GM12878 (cell line): ENCODE data around the gene GIMAP8. TPM values are rescaled to one million over a fixed set of nuclear protein-coding genes. Genes with fewer than 3 reads are reported as not detected.

Experiments
- ATAC-seq: fragments of 200-7000 bp; cut with Tn5 transposase; 3 replicates; pipeline ENCODE4 v1.9.1; 2020; ENCODE audit warnings: mild to moderate bottlenecking, moderate library complexity
- BruUV-seq: library from RNA; stranded (reverse); fragments of 400-500 nt; replicated peaks from 2 replicates; lab custom pipeline; 2021; lab: Mats Ljungman, UMichigan
- CTCF ChIA-PET: fragments of 300-600 bp; sonication (Branson Sonifier 250); formaldehyde crosslinking; extraction: SDS; loops from one replicate; lab custom pipeline; 2021; ENCODE audit warnings: inconsistent platforms; lab: Yijun Ruan, JAX
- POLR2A ChIA-PET: fragments of 350-600 bp; formaldehyde crosslinking; extraction: SDS; loops from one replicate; lab custom pipeline; 2021; ENCODE audit warnings: inconsistent platforms; lab: Charles Lee
- RAD21 ChIA-PET: fragments of 300-600 bp; sonication (Branson Sonifier 250); formaldehyde crosslinking; loops from one replicate; lab custom pipeline; 2023; ENCODE audit warnings: antibody characterized with exemption; ENCODE audit not compliant: unreplicated experiment; lab: Charles Lee
- SMC1A ChIA-PET: fragments of 300-600 bp; sonication (Branson Sonifier 250); formaldehyde crosslinking; loops from one replicate; lab custom pipeline; 2023; ENCODE audit not compliant: unreplicated experiment, uncharacterized antibody; lab: Charles Lee
- DNase-seq: peaks from one replicate; pipeline ENCODE4 v3.0.0-alpha.2; 2011; ENCODE audit warnings: low read depth, low spot score
- FAIRE-seq: peaks from 3 replicates; lab custom pipeline; 2011; peaks lifted over from hg19 to GRCh38; lab: Jason Lieb, UNC
- H2AFZ ChIP-seq: 2 replicates; pipeline ENCODE4 v1.6.0; 2011; ENCODE audit warnings: low read depth, low read length, control low read depth; ENCODE audit not compliant: control insufficient read depth
- H3K27ac ChIP-seq: 2 replicates; pipeline ENCODE4 v1.5.1; 2011; ENCODE audit warnings: control low read depth; ENCODE audit not compliant: control insufficient read depth, insufficient read depth
- H3K27me3 ChIP-seq, 2 experiments: replicated peaks in 1 of 2; 2 replicates each; pipeline versions ENCODE4 v1.6.0 to v1.6.1; 2011; ENCODE audit warnings: low read length in 1 of 2; ENCODE audit not compliant: control insufficient read depth in 2 of 2, insufficient read depth in 2 of 2
- H3K36me3 ChIP-seq, 2 experiments: 2 replicates each; pipeline ENCODE4 v1.5.1; 2011; ENCODE audit warnings: low read length in 1 of 2; ENCODE audit not compliant: control insufficient read depth in 2 of 2, insufficient read depth in 2 of 2
- H3K4me1 ChIP-seq: 2 replicates; pipeline ENCODE4 v1.6.1; 2011; ENCODE audit warnings: mild to moderate bottlenecking, low read length, moderate library complexity, mixed read lengths; ENCODE audit not compliant: control insufficient read depth, insufficient read depth
- H3K4me2 ChIP-seq: 2 replicates; pipeline ENCODE4 v1.6.0; 2011; ENCODE audit warnings: control low read depth; ENCODE audit not compliant: control insufficient read depth, insufficient read depth
- H3K4me3 ChIP-seq: fragments of 200-600 bp; sonication (generic); 2 replicates; pipeline ENCODE4 v1.5.1; 2016
- H3K79me2 ChIP-seq: 2 replicates; pipeline ENCODE4 v1.6.0; 2011; ENCODE audit warnings: low read length; ENCODE audit not compliant: control insufficient read depth, insufficient read depth
- H3K9ac ChIP-seq: 2 replicates; pipeline ENCODE4 v1.8.0; 2011; ENCODE audit warnings: low read length, control low read depth, mixed read lengths; ENCODE audit not compliant: control insufficient read depth, insufficient read depth
- H3K9me3 ChIP-seq: replicated peaks from 3 replicates; pipeline ENCODE4 v1.5.1; 2011; ENCODE audit warnings: mild to moderate bottlenecking, low read length; ENCODE audit not compliant: control insufficient read depth, insufficient read depth
- H4K20me1 ChIP-seq: 2 replicates; pipeline ENCODE4 v1.6.0; 2011; ENCODE audit not compliant: control insufficient read depth, insufficient read depth
- BACH1 ChIP-seq: fragments of 450-650 bp; IDR thresholded peaks from 2 replicates; pipeline ENCODE4 v1.6.1; 2017; ENCODE audit warnings: mild to moderate bottlenecking, borderline replicate concordance
- BHLHE40 ChIP-seq, 2 experiments: fragments of 450-650 bp in 1 of 2; IDR thresholded peaks; 2 replicates each; pipeline ENCODE4 v1.6.1; 2011 to 2017; ENCODE audit warnings: low read depth in 2 of 2, borderline replicate concordance in 1 of 2, improper control_type of control experiment in 1 of 2, low read length in 1 of 2, mild to moderate bottlenecking in 1 of 2
- CBX5 ChIP-seq: sonication (generic); IDR thresholded peaks from 2 replicates; pipeline ENCODE4 v1.6.1; 2016; ENCODE audit warnings: low read depth, moderate library complexity, mild to moderate bottlenecking, inconsistent platforms
- CEBPB ChIP-seq, 2 experiments: fragments of 150-350 bp in 1 of 2; IDR thresholded peaks; 2 replicates each; pipeline ENCODE4 v1.6.1; 2012 to 2014; ENCODE audit warnings: low read depth in 2 of 2, low read length in 2 of 2, borderline replicate concordance in 1 of 2, inconsistent platforms in 1 of 2
- CREB1 ChIP-seq: IDR thresholded peaks from 2 replicates; pipeline ENCODE4 v1.6.1; 2012; ENCODE audit warnings: low read depth, mild to moderate bottlenecking, inconsistent platforms
- CREM ChIP-seq: IDR thresholded peaks from 2 replicates; pipeline ENCODE4 v1.6.1; 2014; ENCODE audit warnings: antibody characterized with exemption, low read depth
- EP300 ChIP-seq, 2 experiments: fragments of 150-350 bp in 1 of 2; IDR thresholded peaks; 2 replicates each; pipeline ENCODE4 v1.6.1; 2011 to 2012; ENCODE audit warnings: low read depth in 2 of 2, low read length in 2 of 2, borderline replicate concordance in 1 of 2, improper control_type of control experiment in 1 of 2, inconsistent platforms in 1 of 2; ENCODE audit not compliant: control insufficient read depth in 1 of 2
- ESRRA ChIP-seq: IDR thresholded peaks from 2 replicates; pipeline ENCODE4 v1.6.1; 2012; ENCODE audit warnings: mild to moderate bottlenecking, low read length, improper control_type of control experiment
- IKZF1 ChIP-seq: fragments of 450-650 bp; conservative IDR thresholded peaks from 2 replicates; pipeline ENCODE4 v1.6.1; 2017; ENCODE audit warnings: antibody characterized with exemption, mild to moderate bottlenecking
- IKZF2 ChIP-seq, 2 experiments: fragments of 450-650 bp; IDR thresholded peaks; 2 replicates each; pipeline ENCODE4 v1.6.1; 2017; ENCODE audit warnings: mild to moderate bottlenecking in 2 of 2, moderate library complexity in 2 of 2
- LARP7 ChIP-seq: fragments of 450-650 bp; IDR thresholded peaks from 2 replicates; pipeline ENCODE4 v1.6.1; 2017; ENCODE audit warnings: mild to moderate bottlenecking
- NBN ChIP-seq: fragments of 450-650 bp; IDR thresholded peaks from 2 replicates; pipeline ENCODE4 v1.6.1; 2016
- PAX5 ChIP-seq: IDR thresholded peaks from 2 replicates; pipeline ENCODE4 v1.6.1; 2011; ENCODE audit warnings: low read depth, low read length, borderline replicate concordance
- SMARCA5 ChIP-seq: fragments of 450-650 bp; IDR thresholded peaks from 2 replicates; pipeline ENCODE4 v1.6.1; 2017; ENCODE audit warnings: mild to moderate bottlenecking
- TARDBP ChIP-seq: IDR thresholded peaks from 2 replicates; pipeline ENCODE4 v1.6.1; 2016; ENCODE audit warnings: borderline replicate concordance
- ZNF217 ChIP-seq: fragments of 450-650 bp; IDR thresholded peaks from 2 replicates; pipeline ENCODE4 v1.6.1; 2017; ENCODE audit warnings: antibody characterized with exemption, mild to moderate bottlenecking
- WGBS: methylation state at CpG from one replicate; pipeline ENCODE4 v1.1.6; 2016; ENCODE audit warnings: low lambda C conversion rate; ENCODE audit not compliant: insufficient replicate concordance, insufficient coverage; ENCODE audit errors: missing lambda C conversion rate; 5-methylcytosine and 5-hydroxymethylcytosine counted together
- in situ Hi-C: fragments of 300-500 bp; cut with MboI; formaldehyde crosslinking; loops from 9 replicates; pipeline ENCODE4 v1.14.3; 2018; ENCODE audit warnings: mixed read lengths
- intact Hi-C: fragments of 100-400 bp; cut with micrococcal nuclease; formaldehyde crosslinking; loops from one replicate; pipeline ENCODE4 v1.14.2; 2022; ENCODE audit not compliant: unreplicated experiment
- polyA plus RNA-seq, 11 experiments: library from polyadenylated mRNA; depleted of rRNA in 4 of 11; unstranded in 6 of 11; stranded (reverse) in 5 of 11; fragments of >200 nt; fragmentation: Nextera tagmentation in 4 of 11; fragmentation: Illumina TruSeq in 1 of 11; extraction: Ambion mirVana in 4 of 11; extraction: Trizol in 1 of 11; gene quantifications; 1 replicate in 1 of 11; 2 replicates in 10 of 11; pipeline versions ENCODE4 v1.2.1 to v1.2.3, GENCODE V29; 2011 to 2016; ENCODE audit warnings: inconsistent platforms in 2 of 11, missing spikeins in 2 of 11, low read depth in 1 of 11
- total RNA-seq, 4 experiments: library from RNA; depleted of rRNA in 3 of 4; stranded (reverse); fragments of >200 nt in 3 of 4; fragmentation: Illumina TruSeq in 1 of 4; extraction: Trizol in 1 of 4; gene quantifications; 2 replicates each; pipeline versions ENCODE4 v1.2.1 to v1.2.3, GENCODE V29; 2013 to 2021
- TF ChIP-seq, protein P1 (sequence below): IDR thresholded peaks from 2 replicates; pipeline ENCODE4 v1.6.1; 2012; ENCODE audit warnings: low read depth, low read length, improper control_type of control experiment
- TF ChIP-seq, protein P2 (sequence below): IDR thresholded peaks from 2 replicates; pipeline ENCODE4 v1.6.1; 2011; ENCODE audit warnings: borderline replicate concordance, low read depth, mild to moderate bottlenecking, moderate library complexity, low read length; ENCODE audit not compliant: insufficient read depth, poor library complexity, severe bottlenecking
- TF ChIP-seq, protein P3 (sequence below): fragments of 450-650 bp; IDR thresholded peaks from 2 replicates; pipeline ENCODE4 v1.6.1; 2017; ENCODE audit warnings: mild to moderate bottlenecking

GIMAP8 gene
- total and polyA plus RNA-seq, 10 of the 15 experiments (the other 5 are each of a cell fraction or from before 2014, with no cell fraction given) = 0.66 to 9.7 (median 4.7) TPM

DNA sequence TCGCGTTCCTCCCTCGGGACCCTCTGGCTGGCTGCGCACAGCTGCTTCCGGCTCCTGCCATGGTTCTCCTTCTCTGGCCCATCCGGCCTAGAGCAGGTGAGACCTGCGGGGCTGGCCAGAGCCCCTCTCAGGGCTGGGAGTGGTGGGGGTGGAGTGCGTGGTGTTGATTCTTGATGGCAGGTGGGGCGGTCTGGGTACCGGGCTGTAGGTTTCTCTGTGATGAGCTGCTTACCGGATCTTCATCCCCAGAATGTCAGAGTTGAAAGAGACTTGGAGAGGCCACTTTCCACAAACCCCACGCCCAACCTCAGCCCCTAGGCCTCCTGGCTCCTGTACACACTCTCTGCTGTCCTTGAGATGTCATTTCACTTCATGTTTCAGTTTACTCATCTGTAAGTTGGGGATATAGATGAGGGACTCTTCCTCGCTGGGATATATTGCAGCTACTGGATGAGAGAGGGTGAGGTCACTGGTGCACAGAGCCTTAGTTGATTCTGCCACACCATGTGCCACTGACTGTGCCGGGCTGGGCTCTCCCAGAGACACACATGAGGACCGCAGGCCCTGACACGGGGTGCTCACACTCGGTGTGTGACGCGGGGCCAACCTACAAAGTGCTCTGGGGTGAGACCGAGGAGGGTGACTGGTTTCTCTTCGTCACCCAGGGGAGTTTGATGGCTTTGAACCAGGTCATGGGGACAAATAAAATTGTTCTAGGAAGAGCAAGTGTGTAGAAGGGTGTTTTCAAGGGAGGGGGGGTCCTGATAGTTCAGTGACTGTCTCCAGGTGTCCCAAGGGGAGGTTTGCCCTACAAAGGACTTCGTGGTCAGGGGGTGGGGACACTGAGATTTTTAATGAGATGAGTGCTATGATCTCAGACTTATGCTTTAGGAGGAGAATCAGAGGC, 41.8 kb upstream of the GIMAP8 start:
- no TSS peak for BruUV-seq
- no peak overlapping the region for H2AFZ ChIP-seq
- no peaks in the 10 kb centered on the region for H3K27me3 ChIP-seq
- H3K4me3 ChIP-seq = no peak overlapping the region
- DNase-seq = no peak
- H4K20me1 ChIP-seq = no peaks in the 10 kb centered on the region
- ChIA-PET SMC1A (interaction anchor here (0.5 to 2.9 kb wide), 10 partner anchors 9 to 89 kb away, joined by 3 to 19 read pairs (median 3); no protein-coding TSS in a partner anchor), RAD21 (interaction anchor here (1.2 to 3.6 kb wide), 4 partner anchors 25 to 39 kb away, joined by 3 to 22 read pairs (median 4); no protein-coding TSS in a partner anchor), POLR2A (interaction anchor here (0.7 to 5.9 kb wide), 4 partner anchors 11 to 61 kb away, joined by 3 to 89 read pairs (median 4); no protein-coding TSS in a partner anchor), CTCF (interaction anchor here (0.6 to 11.6 kb wide), 7 partner anchors 10 to 600 kb away, joined by 3 to 72 read pairs (median 6); partner anchors contain the start of gene REPIN1)
- H3K79me2 ChIP-seq = peaks cover 4% of the 10 kb centered on the region
- FAIRE-seq = peak; percentile 66
- no peaks in the 10 kb centered on the region for H3K9me3 ChIP-seq
- ATAC-seq = peak; percentile 56
- H3K9ac ChIP-seq = no peak overlapping the region
- 53% methylated on average over 16 of the region's 22 CpGs for WGBS
- no peak overlapping the region for H3K27ac ChIP-seq
- intact Hi-C loops (no loop called here), in situ Hi-C loops (loop anchor here (25.0 kb wide), 1 partner anchor 346 kb away; no protein-coding TSS in a partner anchor)
- H3K4me1 ChIP-seq = peaks cover 35% of the 10 kb centered on the region
- H3K36me3 ChIP-seq = peaks cover 0 to 2% of the 10 kb centered on the region in 2 experiments; a peak in 2 of 4 replicates
- H3K4me2 ChIP-seq = peak overlapping the region; percentile 15; the same call in 1 of the 2 replicates
- TF ChIP-seq, protein P1, sequence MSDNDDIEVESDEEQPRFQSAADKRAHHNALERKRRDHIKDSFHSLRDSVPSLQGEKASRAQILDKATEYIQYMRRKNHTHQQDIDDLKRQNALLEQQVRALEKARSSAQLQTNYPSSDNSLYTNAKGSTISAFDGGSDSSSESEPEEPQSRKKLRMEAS = peak; percentile 35; the same call in 1 of the 2 replicates
- peak; percentile 24 to 29; a peak in 1 of 4 replicates for TF ChIP-seq IKZF2 (IDR thresholded peaks at IDR 0.05)
- TF ChIP-seq ZNF217 = peak; percentile 71; the same call in 1 of the 2 replicates
- no peak for TF ChIP-seq TARDBP
- TF ChIP-seq CBX5 = no peak
- peak; percentile 22; the same call in 1 of the 2 replicates for TF ChIP-seq BACH1
- TF ChIP-seq LARP7 = peak; percentile 31; the same call in 1 of the 2 replicates
- TF ChIP-seq CREB1 = peak; percentile 73
- TF ChIP-seq, protein P2, sequence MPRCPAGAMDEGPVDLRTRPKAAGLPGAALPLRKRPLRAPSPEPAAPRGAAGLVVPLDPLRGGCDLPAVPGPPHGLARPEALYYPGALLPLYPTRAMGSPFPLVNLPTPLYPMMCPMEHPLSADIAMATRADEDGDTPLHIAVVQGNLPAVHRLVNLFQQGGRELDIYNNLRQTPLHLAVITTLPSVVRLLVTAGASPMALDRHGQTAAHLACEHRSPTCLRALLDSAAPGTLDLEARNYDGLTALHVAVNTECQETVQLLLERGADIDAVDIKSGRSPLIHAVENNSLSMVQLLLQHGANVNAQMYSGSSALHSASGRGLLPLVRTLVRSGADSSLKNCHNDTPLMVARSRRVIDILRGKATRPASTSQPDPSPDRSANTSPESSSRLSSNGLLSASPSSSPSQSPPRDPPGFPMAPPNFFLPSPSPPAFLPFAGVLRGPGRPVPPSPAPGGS = no peak
- peak; percentile 68 for TF ChIP-seq SMARCA5
- TF ChIP-seq, protein P3, sequence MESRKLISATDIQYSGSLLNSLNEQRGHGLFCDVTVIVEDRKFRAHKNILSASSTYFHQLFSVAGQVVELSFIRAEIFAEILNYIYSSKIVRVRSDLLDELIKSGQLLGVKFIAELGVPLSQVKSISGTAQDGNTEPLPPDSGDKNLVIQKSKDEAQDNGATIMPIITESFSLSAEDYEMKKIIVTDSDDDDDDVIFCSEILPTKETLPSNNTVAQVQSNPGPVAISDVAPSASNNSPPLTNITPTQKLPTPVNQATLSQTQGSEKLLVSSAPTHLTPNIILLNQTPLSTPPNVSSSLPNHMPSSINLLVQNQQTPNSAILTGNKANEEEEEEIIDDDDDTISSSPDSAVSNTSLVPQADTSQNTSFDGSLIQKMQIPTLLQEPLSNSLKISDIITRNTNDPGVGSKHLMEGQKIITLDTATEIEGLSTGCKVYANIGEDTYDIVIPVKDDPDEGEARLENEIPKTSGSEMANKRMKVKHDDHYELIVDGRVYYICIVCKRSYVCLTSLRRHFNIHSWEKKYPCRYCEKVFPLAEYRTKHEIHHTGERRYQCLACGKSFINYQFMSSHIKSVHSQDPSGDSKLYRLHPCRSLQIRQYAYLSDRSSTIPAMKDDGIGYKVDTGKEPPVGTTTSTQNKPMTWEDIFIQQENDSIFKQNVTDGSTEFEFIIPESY = no peak
- TF ChIP-seq NBN = 0 out of 2 replicates have a peak, but pooled peaks have one; percentile 33
- no peak for TF ChIP-seq CEBPB (IDR thresholded peaks at IDR 0.05; ENCODE audit: borderline replicate concordance in 1 of 2, low read depth in 2 of 2, low read length in 2 of 2)
- peak; percentile 54; the same call in 1 of the 2 replicates for TF ChIP-seq CREM
- TF ChIP-seq IKZF1 = peak; percentile 48
- TF ChIP-seq EP300 (IDR thresholded peaks at IDR 0.05; ENCODE audit: borderline replicate concordance in 1 of 2, control insufficient read depth in 1 of 2, low read depth in 2 of 2, low read length in 2 of 2) = peak; percentile 54 to 57; a peak in 2 of 4 replicates
- TF ChIP-seq PAX5 = peak; percentile 61; the same call in 1 of the 2 replicates
- TF ChIP-seq BHLHE40 (IDR thresholded peaks at IDR 0.05; ENCODE audit: borderline replicate concordance in 1 of 2, low read depth in 2 of 2, low read length in 1 of 2) = peak; percentile 71 to 86
- TF ChIP-seq ESRRA = peak; percentile 78; the same call in 1 of the 2 replicates
